ENCODE data around the gene ARHGEF28. TPM values are rescaled to one million over a fixed set of nuclear protein-coding genes. Genes with fewer than 3 reads are reported as not detected.

The ARHGEF28 gene
- total RNA-seq, 1 donor from 2014 or later, result 0.11 TPM

- no peak overlapping the region for H3K4me3 Mint-ChIP-seq
- Histone ChIP-seq H3K9ac (no peak overlapping the region), H3K4me1 (no peaks in the 10 kb centered on the region), H3K4me3 (no peak overlapping the region), H3K27me3 (no peaks in the 10 kb centered on the region), H3K4me2 (no peak overlapping the region), H3K79me2 (ENCODE audit: low read depth) (no peaks in the 10 kb centered on the region), H2AFZ (replicated peaks) (no peak overlapping the region), H3K27ac (no peak overlapping the region), H3F3A (ENCODE audit: low read depth) (no peaks in the 10 kb centered on the region), H3K36me3 (no peaks in the 10 kb centered on the region), H4K20me1 (ENCODE audit: low read depth) (no peaks in the 10 kb centered on the region), H3K9me3 (ENCODE audit: low read depth) (no peaks in the 10 kb centered on the region)
- H3K27me3 Mint-ChIP-seq (ENCODE audit: insufficient read depth, low read depth), result no peaks in the 10 kb centered on the region
- H3K4me1 Mint-ChIP-seq, result no peaks in the 10 kb centered on the region
- H3K9me3 Mint-ChIP-seq, result no peaks in the 10 kb centered on the region
- TF ChIP-seq CTCF (IDR thresholded peaks at IDR 0.05) (no peak), EZH2phosphoT487 (IDR thresholded peaks at IDR 0.05) (no peak), EZH2 (IDR thresholded peaks at IDR 0.05) (no peak)
- no peak overlapping the region for H3K27ac Mint-ChIP-seq
- DNase-seq (ENCODE audit: low spot score), result no peak
- H3K36me3 Mint-ChIP-seq, result no peaks in the 10 kb centered on the region
Observed at GRCh38 chr5:73861313-73861988, 235.5 kb downstream of the ARHGEF28 start.

GRCh38 chr5:73862796-73863195, 236.8 kb downstream of the ARHGEF28 start:
- no peak overlapping the region for H3K27ac ChIP-seq
- no peaks in the 10 kb centered on the region for H3K9me3 ChIP-seq (ENCODE audit: low read depth)
- H3K4me1 Mint-ChIP-seq, result no peaks in the 10 kb centered on the region
- no peak overlapping the region for H3K27ac Mint-ChIP-seq
- no peaks in the 10 kb centered on the region for H4K20me1 ChIP-seq (ENCODE audit: low read depth)
- no peaks in the 10 kb centered on the region for H3K27me3 ChIP-seq
- H3K4me1 ChIP-seq, result no peaks in the 10 kb centered on the region
- no peaks in the 10 kb centered on the region for H3K36me3 Mint-ChIP-seq
- no peak overlapping the region for H3K4me3 ChIP-seq
- no peaks in the 10 kb centered on the region for H3K27me3 Mint-ChIP-seq (ENCODE audit: insufficient read depth, low read depth)
- no peak overlapping the region for H3K4me2 ChIP-seq
- no peak for TF ChIP-seq EZH2phosphoT487 (IDR thresholded peaks at IDR 0.05)
- no peak overlapping the region for H2AFZ ChIP-seq (replicated peaks)
- H3K4me3 Mint-ChIP-seq, result no peak overlapping the region
- DNase-seq (ENCODE audit: low spot score), result no peak
- H3K79me2 ChIP-seq (ENCODE audit: low read depth), result no peaks in the 10 kb centered on the region
- H3K9ac ChIP-seq, result no peak overlapping the region
- no peaks in the 10 kb centered on the region for H3K36me3 ChIP-seq
- no peaks in the 10 kb centered on the region for H3K9me3 Mint-ChIP-seq
- H3F3A ChIP-seq (ENCODE audit: low read depth), result no peaks in the 10 kb centered on the region

- no peaks in the 10 kb centered on the region for H3F3A ChIP-seq (ENCODE audit: low read depth)
- Mint-ChIP-seq H3K4me3 (no peak overlapping the region), H3K27me3 (ENCODE audit: insufficient read depth, low read depth) (no peaks in the 10 kb centered on the region), H3K4me1 (no peaks in the 10 kb centered on the region), H3K27ac (no peak overlapping the region), H3K36me3 (no peaks in the 10 kb centered on the region), H3K9me3 (no peaks in the 10 kb centered on the region)
- H3K9ac ChIP-seq, result no peak overlapping the region
- no peak for DNase-seq (ENCODE audit: low spot score)
- no peak overlapping the region for H3K27ac ChIP-seq
- H3K4me2 ChIP-seq, result no peak overlapping the region
- no peak for TF ChIP-seq EZH2phosphoT487 (IDR thresholded peaks at IDR 0.05)
- no peak for TF ChIP-seq CTCF (IDR thresholded peaks at IDR 0.05)
- TF ChIP-seq EZH2 (IDR thresholded peaks at IDR 0.05), result no peak
- H2AFZ ChIP-seq (replicated peaks), result no peak overlapping the region
- H3K9me3 ChIP-seq (ENCODE audit: low read depth), result no peaks in the 10 kb centered on the region
- H3K4me1 ChIP-seq, result no peaks in the 10 kb centered on the region
- H3K36me3 ChIP-seq, result no peaks in the 10 kb centered on the region
- no peak overlapping the region for H3K4me3 ChIP-seq
- no peaks in the 10 kb centered on the region for H3K27me3 ChIP-seq
- no peaks in the 10 kb centered on the region for H3K79me2 ChIP-seq (ENCODE audit: low read depth)
- H4K20me1 ChIP-seq (ENCODE audit: low read depth), result no peaks in the 10 kb centered on the region
Observed at GRCh38 chr5:73863876-73864275, 237.9 kb downstream of the ARHGEF28 start.

DNA sequence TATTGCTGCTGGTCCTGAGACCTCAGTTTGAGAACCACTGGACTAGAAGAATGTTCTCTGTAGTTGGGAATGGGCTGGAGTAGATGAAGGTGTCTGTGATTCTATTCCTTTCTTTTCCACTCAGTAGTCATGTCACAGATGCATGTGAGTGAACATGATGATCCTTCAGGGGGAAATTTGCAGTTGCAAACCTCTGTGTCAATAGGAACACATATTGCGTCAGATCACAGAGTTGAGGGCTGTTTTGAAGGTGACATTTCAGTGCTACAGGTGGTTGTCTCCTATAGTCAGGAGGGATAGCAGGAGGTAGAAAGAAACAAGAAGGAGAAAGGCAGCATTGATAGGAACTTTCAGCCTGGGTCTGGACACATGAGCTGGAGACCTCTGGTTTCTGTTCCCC, 239.3 kb downstream of the ARHGEF28 start:
- H3K27ac Mint-ChIP-seq, result no peak overlapping the region
- H3K4me1 ChIP-seq, result no peaks in the 10 kb centered on the region
- no peak overlapping the region for H3K4me2 ChIP-seq
- no peaks in the 10 kb centered on the region for H3K9me3 ChIP-seq (ENCODE audit: low read depth)
- H3K27me3 Mint-ChIP-seq (ENCODE audit: insufficient read depth, low read depth), result no peaks in the 10 kb centered on the region
- no peaks in the 10 kb centered on the region for H4K20me1 ChIP-seq (ENCODE audit: low read depth)
- H3K9me3 Mint-ChIP-seq, result no peaks in the 10 kb centered on the region
- no peaks in the 10 kb centered on the region for H3K79me2 ChIP-seq (ENCODE audit: low read depth)
- H3K9ac ChIP-seq, result no peak overlapping the region
- TF ChIP-seq CTCF (IDR thresholded peaks at IDR 0.05) (no peak), EZH2 (IDR thresholded peaks at IDR 0.05) (no peak), EZH2phosphoT487 (IDR thresholded peaks at IDR 0.05) (no peak)
- H3K36me3 ChIP-seq, result no peaks in the 10 kb centered on the region
- H3K27ac ChIP-seq, result no peak overlapping the region
- no peaks in the 10 kb centered on the region for H3K4me1 Mint-ChIP-seq
- H3K4me3 Mint-ChIP-seq, result no peak overlapping the region
- DNase-seq (ENCODE audit: low spot score), result no peak
- H3K4me3 ChIP-seq, result no peak overlapping the region
- H3K36me3 Mint-ChIP-seq, result no peaks in the 10 kb centered on the region
- H2AFZ ChIP-seq (replicated peaks), result no peak overlapping the region
- H3K27me3 ChIP-seq, result no peaks in the 10 kb centered on the region
- H3F3A ChIP-seq (ENCODE audit: low read depth), result no peaks in the 10 kb centered on the region
